NCI-H345 treated with DMSO at 0.1 percent for 48 hours (cell line): ENCODE measurements around the gene SLC35E2B.
"Not testable (repeated sequence)": the region's sequence is repeated elsewhere in the genome, so short reads cannot be mapped to it uniquely, and the experiment has no call there.

Source experiments
- DNase-seq: peaks from one replicate; lab custom pipeline; 2025; ENCODE audit not compliant: unreplicated experiment; lab: John Stamatoyannopoulos, UW

Gene SLC35E2B

GRCh38 chr1:1647567-1648241, 44.9 kb downstream of the SLC35E2B start:
- not testable (repeated sequence) for DNase-seq

DNA sequence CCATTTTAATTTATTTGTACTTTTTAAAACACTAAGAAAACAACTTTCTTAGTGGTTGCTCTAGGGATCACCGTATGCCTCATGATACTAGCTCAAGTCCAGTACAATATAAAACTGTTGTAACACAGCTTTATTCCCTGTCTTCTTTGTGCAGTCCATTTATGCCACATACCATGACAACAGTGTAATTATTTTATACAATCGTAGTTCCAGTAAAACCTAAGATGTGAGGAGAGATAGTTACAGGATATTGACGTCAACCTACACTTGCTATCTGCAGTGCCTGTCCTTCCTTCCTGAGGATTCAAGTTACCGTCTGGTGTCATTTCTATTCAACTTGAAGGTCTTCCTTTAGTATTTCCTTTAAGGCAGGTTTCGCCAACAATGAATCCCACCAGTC, 46.3 kb downstream of the SLC35E2B start:
- DNase-seq: not testable (repeated sequence)

GRCh38 chr1:1640711-1641461, 51.7 kb downstream of the SLC35E2B start:
- DNase-seq: not testable (repeated sequence)

GRCh38 chr1:1640081-1640480, 52.5 kb downstream of the SLC35E2B start:
- not testable (repeated sequence) for DNase-seq

GRCh38 chr1:1639368-1639767, 53.2 kb downstream of the SLC35E2B start:
- not testable (repeated sequence) for DNase-seq

- DNase-seq: not testable (repeated sequence)
Measured at GRCh38 chr1:1638528-1638927, 54.1 kb downstream of the SLC35E2B start.

DNA sequence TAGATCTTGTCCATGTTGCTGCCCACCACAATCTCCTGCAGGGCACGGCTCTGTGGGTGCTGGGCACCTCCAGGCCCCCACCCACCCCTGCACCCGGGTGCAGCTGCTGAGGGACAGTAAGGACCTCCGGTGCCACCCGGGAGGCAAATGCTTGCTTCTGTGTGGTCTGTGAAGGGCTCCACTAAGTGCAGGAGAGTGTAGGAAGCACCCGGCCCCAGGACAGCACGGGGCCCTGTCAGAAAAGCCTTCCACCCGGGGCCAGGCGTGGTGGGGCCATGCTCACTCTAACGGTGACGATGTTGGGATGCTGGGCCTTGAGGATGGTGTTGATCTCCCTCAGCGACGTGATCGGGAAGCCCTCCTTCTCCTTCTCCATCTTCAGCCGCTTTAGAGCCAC, 55.1 kb downstream of the SLC35E2B start:
- DNase-seq: not testable (repeated sequence)

DNA sequence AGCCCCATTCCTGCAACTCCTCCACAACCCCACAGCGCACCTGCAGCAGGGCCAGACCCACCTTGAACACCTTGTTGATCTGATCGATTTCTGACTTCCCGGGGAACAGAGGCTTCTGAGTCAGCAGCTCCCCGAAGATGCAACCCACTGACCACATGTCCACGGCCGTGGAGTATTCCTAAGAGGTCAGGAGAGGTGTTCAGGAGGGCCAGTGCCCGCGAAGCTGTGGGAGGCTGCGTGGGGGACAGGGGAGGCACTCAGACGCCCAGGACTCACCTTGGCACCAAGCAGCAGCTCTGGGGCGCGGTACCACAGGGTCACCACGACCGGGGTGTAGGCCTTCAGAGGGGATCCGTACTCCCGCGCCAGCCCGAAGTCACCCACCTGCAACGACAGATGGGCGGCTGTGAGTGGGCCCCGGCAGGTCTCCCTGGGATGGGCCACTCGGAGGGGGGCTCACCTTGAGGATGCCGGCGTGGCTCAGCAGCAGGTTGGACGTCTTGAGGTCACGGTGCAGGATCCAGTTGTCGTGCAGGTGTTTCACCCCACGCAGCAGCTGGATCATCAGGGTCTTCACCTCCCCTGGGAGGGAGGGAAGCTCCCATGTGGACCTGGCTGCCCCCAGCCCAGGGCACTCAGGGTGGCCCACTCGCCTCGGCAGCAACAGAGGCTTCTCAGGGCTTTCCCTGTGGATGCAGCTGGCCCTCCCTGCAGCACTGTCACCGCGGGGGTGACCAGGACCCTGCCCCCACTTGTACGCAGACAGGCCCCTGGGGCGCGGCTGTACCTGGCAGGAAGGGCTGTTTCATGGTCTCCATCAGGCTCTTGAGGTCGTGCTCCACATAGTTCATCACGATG, 55.7 kb downstream of the SLC35E2B start:
- DNase-seq: not testable (repeated sequence)

- DNase-seq: not testable (repeated sequence)
Measured at GRCh38 chr1:1634613-1635012, 58.0 kb downstream of the SLC35E2B start.

- not testable (repeated sequence) for DNase-seq
Measured at GRCh38 chr1:1633409-1633808, 59.2 kb downstream of the SLC35E2B start.

DNA sequence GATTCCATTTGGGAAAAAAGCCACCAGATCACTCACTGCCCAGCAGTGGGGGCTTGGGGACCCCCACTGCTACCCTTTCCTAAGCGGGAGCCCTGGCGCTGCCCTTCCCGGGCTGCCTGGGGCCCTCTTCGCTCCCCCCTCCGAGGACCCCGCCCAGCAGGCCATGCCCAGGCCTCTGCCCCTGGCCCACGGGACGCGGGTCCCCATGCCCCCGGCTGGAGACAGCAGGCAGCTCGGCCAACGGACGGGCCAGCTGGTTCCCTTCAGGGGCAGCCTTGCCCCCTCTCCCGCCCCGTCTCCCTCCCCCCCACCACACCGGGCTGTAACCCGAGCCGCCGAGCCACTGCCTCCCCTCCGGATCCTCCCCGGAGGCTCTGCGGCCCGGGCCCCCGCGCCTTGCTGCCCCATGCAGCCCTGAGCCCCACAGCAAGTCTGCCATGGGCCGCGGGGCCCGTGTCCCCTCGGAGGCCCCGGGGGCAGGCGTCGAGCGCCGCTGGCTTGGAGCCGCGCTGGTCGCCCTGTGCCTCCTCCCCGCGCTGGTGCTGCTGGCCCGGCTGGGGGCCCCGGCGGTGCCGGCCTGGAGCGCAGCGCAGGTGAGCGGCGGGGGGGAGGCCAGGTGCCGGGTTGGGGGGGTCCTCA, 60.7 kb downstream of the SLC35E2B start, which contains the start of gene MMP23B:
MMP23B (plus strand) TSS at position 392 of the 639 bp plus-strand sequence; CDS start at position 438, 46 bp downstream.
- DNase-seq: no peak

GRCh38 chr1:1630965-1631781, 61.4 kb downstream of the SLC35E2B start:
- no peak for DNase-seq

GRCh38 chr1:1630191-1630964, 62.2 kb downstream of the SLC35E2B start:
- no peak for DNase-seq

DNA sequence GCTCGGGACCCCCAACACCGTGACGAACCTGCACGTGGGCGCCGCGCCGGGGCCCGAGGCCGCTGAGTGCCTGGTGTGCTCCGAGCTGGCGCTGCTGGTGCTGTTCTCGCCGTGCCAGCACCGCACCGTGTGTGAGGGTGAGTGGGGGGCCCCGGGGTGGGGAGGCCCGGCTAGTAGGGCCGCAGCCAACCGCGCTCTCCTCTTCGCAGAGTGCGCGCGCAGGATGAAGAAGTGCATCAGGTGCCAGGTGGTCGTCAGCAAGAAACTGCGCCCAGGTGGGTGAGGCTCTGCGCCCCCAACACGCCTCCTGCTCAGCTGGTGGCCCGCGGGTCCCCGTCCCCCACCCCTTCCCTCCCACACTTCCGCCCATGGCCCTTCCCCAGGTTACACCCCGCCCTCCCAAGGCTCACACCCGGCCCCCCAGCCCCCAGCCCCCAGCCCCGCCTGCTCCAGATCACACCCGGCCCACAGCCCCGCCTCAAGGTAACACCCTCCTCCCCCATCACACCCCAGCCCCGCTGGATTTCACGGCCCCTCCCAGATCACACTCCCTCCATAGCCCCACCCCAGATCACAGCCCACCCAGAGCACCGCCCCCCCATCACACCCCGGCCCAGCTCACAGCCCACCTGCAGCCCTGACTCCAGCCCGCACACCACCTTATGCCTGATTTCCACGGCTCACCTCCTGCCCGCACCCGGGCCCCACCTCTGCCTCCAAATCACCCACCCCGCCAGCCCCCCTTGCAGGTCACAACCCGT, 63.0 kb downstream of the SLC35E2B start:
- DNase-seq: no peak

DNA sequence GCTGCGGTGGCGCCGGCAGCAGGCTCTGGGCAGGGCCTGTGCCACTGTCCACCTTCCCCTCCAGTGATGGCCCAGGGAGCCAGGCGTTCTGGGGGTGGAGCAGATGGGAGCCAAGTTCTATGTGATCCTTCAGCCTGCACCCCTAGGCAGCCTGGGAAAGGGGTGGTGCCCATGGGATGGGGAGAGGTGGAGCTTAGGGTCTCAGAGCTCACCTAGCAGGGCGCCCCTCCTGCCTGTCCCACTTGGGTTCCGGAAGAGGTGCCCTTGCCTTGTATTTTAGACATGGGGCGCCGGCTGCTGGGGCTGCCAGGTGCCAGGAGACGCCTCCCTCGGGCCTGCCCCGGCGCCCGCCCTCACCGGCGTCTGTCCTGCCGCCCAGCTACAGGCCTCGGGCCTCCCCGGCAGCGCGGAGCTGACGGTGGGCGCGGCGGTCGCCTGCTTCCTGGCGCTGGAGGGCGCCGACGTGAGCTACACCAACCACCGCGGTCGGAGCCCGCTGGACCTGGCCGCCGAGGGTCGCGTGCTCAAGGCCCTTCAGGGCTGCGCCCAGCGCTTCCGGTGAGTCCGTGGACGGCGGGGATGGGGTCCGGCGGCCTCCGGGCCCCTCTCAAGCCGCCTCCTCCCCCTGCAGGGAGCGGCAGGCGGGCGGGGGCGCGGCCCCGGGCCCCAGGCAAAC, 63.7 kb downstream of the SLC35E2B start:
- DNase-seq: no peak

- DNase-seq: no peak
Measured at GRCh38 chr1:1627829-1628753, 64.5 kb downstream of the SLC35E2B start.

- no peak for DNase-seq
Measured at GRCh38 chr1:1627261-1627828, 65.2 kb downstream of the SLC35E2B start.
